DMS153 (cell line): ENCODE measurements around the gene CPLANE1.

Experiments used
- DNase-seq: peaks from one replicate; lab custom pipeline; 2025; lab: John Stamatoyannopoulos, UW

Gene CPLANE1

GRCh38 chr5:37064442-37064841 lies 184.7 kb downstream of the CPLANE1 start:
- DNase-seq: no peak

GRCh38 chr5:37063739-37064138 lies 185.4 kb downstream of the CPLANE1 start:
- no peak for DNase-seq

- no peak for DNase-seq
Observed at GRCh38 chr5:37060030-37060429, 189.1 kb downstream of the CPLANE1 start.

GRCh38 chr5:37056762-37057161 lies 192.4 kb downstream of the CPLANE1 start:
- DNase-seq: no peak
